Measurements from ENCODE around the gene MALAT1. TPM values are rescaled to one million over a fixed set of nuclear protein-coding genes. Genes with fewer than 3 reads are reported as not detected.

Gene MALAT1
- total RNA-seq, 1 donor from 2014 or later, result 1,605 TPM

GRCh38 chr11:65492387-65492636 lies 6.5 kb upstream of the MALAT1 start:
- H3K36me3 ChIP-seq (ENCODE audit: control insufficient read depth, insufficient read depth, low read length), result no peaks in the 10 kb centered on the region
- no peaks in the 10 kb centered on the region for H3K27me3 ChIP-seq (ENCODE audit: control insufficient read depth, insufficient read depth, low read length)
- no peak for DNase-seq (ENCODE audit: low read depth)
- TF ChIP-seq CTCF (IDR thresholded peaks at IDR 0.05; ENCODE audit: insufficient read depth, low read length, poor library complexity, severe bottlenecking), result no peak
- no peak overlapping the region for H3K4me3 ChIP-seq (ENCODE audit: low read depth, low read length)

GRCh38 chr11:65492637-65493366 lies 6.0 kb upstream of the MALAT1 start:
- TF ChIP-seq CTCF (IDR thresholded peaks at IDR 0.05; ENCODE audit: insufficient read depth, low read length, poor library complexity, severe bottlenecking), result no peak
- Histone ChIP-seq H3K36me3 (ENCODE audit: control insufficient read depth, insufficient read depth, low read length) (no peaks in the 10 kb centered on the region), H3K4me3 (ENCODE audit: low read depth, low read length) (no peak overlapping the region), H3K27me3 (ENCODE audit: control insufficient read depth, insufficient read depth, low read length) (no peaks in the 10 kb centered on the region)
- DNase-seq (ENCODE audit: low read depth), result no peak

GRCh38 chr11:65493367-65494176 lies 5.3 kb upstream of the MALAT1 start:
- no peak overlapping the region for H3K4me3 ChIP-seq (ENCODE audit: low read depth, low read length)
- no peaks in the 10 kb centered on the region for H3K36me3 ChIP-seq (ENCODE audit: control insufficient read depth, insufficient read depth, low read length)
- no peaks in the 10 kb centered on the region for H3K27me3 ChIP-seq (ENCODE audit: control insufficient read depth, insufficient read depth, low read length)
- peak; percentile 88 for DNase-seq (ENCODE audit: low read depth)
- TF ChIP-seq CTCF (IDR thresholded peaks at IDR 0.05; ENCODE audit: insufficient read depth, low read length, poor library complexity, severe bottlenecking), result no peak

GRCh38 chr11:65496304-65497140 lies 2.3 kb upstream of the MALAT1 start:
- DNase-seq (ENCODE audit: low read depth), result no peak
- Histone ChIP-seq H3K4me3 (ENCODE audit: low read depth, low read length) (peak overlapping the region; percentile 17), H3K36me3 (ENCODE audit: control insufficient read depth, insufficient read depth, low read length) (no peaks in the 10 kb centered on the region), H3K27me3 (ENCODE audit: control insufficient read depth, insufficient read depth, low read length) (no peaks in the 10 kb centered on the region)
- TF ChIP-seq CTCF (IDR thresholded peaks at IDR 0.05; ENCODE audit: insufficient read depth, low read length, poor library complexity, severe bottlenecking), result no peak

GRCh38 chr11:65497141-65498041 lies 1.5 kb upstream of the MALAT1 start:
- Histone ChIP-seq H3K27me3 (ENCODE audit: control insufficient read depth, insufficient read depth, low read length) (no peaks in the 10 kb centered on the region), H3K4me3 (ENCODE audit: low read depth, low read length) (peak overlapping the region; percentile 84), H3K36me3 (ENCODE audit: control insufficient read depth, insufficient read depth, low read length) (no peaks in the 10 kb centered on the region)
- TF ChIP-seq CTCF (IDR thresholded peaks at IDR 0.05; ENCODE audit: insufficient read depth, low read length, poor library complexity, severe bottlenecking), result no peak
- DNase-seq (ENCODE audit: low read depth), result no peak
